ENCODE measurements around the gene EPAS1.
A peak's percentile ranks its signal among the peaks of the same experiment; 100 is the strongest.

EPAS1 gene

DNA sequence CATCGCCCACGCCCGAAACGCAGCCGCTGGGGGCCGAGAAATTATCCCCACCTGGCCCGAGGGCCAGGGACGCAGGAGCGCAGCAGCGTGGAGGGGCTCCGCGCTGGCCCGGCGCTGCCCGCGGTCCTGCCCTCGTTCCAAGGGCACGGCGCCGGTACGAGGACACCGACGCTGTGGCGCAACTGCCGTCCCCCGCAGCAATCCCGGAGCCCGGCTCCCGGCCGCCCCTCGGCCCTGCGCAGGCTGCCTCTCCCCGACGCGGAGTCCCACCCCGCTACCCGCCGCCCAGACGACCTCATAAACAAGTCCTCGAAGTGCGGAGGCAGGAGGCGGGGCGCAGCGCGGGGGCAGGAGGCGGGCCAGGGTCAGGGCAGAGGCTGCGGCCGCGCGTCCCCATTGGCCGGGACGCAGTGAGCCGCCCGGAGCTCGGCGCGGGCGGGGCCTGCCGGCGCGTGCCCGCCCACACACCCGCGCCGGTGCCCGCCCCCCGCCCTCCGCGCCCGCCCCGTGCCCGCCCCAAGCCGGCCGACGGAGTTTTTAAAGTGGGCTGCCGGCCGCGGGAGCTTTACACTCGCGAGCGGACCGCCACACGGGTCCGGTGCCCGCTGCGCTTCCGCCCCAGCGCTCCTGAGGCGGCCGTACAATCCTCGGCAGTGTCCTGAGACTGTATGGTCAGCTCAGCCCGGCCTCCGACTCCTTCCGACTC lies at the start of gene EPAS1:
EPAS1 (plus strand) TSS at position 568 of the 706 bp plus-strand sequence. CDS start 505 bp downstream, outside the sequence.
- DNase-seq (ENCODE audit: low read depth, low spot score), result peak; percentile 85

DNA sequence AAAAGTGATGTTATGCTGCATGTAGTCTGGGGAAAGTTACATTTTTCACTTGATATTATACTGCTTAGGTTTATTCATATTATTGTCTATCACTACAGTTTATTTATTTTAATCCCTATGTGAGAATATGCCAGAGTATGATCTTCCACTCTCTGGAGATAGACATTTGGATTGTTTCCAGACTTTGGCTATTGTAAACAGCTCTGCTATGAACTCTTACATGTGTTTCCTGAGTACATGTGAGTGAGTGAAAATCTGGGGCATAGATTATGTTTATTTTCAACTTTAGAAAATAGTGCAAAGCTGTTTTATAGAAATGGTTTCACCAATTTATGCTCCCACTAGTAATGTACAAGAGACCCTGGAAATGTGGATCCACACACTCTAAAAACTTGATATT lies 49.0 kb upstream of the EPAS1 start:
- DNase-seq (ENCODE audit: low read depth, low spot score), result no peak

DNA sequence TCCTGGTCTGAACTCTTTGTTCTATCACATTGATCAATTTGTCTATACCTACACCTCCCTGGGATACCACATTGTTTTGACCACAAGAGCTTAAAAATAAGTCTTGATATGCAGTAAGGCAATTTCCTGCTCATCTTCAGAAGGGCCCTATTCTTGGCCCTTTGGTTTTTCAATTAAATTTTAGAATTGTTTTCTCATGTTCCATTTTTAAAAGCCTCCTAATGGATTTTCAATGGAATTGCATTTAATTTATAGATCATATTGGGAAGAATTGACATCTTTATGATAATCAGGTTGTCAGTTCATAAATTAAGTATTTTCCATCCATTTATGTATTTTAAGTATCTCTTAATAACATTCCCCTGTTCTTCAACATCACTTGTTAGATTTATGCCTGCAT lies 47.6 kb upstream of the EPAS1 start:
- no peak for DNase-seq (ENCODE audit: low read depth, low spot score)

DNA sequence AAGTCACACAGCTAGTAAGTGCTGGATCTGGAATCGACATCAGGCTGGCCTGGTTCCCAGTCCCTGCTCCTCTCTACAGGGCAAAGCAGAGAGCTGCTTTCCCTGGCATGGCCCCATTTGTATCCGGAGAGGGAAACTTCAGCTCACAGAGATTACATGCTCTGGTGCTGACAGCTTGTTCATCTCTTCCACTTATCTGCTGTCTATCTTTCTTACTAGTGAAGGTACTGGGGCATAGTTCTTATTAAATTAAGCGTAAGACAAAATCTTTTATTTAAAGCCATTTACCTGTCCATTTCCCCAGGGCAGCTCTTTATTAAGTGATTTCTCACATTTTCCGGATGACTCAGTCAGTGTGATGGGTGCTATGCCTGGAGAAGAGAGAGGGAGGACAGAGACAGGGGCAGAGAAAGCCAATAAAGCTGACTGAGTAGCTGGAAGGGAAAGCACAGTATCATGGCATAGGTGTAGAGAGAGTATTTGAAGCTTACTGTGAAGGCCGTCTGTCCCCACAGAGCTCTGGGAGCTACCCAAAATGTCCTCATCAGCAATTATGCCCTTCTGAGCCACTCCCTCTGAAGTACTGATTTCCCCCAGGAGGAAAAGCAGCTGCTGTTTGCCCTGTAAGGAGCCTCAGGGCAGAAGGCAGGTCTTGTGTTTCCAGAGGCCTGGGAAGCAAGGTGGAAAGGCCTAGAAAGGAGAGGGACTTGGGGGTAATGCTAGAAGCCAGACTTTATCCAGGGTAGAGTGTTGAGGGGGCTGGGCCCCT lies 44.1 kb upstream of the EPAS1 start:
- DNase-seq (ENCODE audit: low read depth, low spot score), result peak; percentile 51

DNA sequence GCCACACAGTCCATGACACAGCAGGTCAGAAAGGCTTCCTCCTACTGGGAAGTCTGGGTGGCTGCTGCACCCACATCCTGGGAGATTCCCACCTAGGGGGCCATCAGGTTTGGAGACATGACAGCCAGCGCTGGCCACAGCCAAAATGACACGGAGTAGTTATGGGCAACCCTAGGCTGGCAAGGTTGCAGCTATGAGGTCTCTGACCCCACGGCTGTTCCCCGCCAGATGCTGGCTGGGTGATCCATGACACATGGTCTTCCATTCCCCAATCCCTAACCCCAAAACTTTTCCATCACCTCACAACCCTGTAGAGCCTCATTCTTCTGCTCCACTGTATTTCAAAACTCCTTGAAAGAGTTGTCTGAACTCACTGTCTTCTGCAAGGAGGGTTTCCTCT lies 42.7 kb upstream of the EPAS1 start:
- no peak for DNase-seq (ENCODE audit: low read depth, low spot score)

DNA sequence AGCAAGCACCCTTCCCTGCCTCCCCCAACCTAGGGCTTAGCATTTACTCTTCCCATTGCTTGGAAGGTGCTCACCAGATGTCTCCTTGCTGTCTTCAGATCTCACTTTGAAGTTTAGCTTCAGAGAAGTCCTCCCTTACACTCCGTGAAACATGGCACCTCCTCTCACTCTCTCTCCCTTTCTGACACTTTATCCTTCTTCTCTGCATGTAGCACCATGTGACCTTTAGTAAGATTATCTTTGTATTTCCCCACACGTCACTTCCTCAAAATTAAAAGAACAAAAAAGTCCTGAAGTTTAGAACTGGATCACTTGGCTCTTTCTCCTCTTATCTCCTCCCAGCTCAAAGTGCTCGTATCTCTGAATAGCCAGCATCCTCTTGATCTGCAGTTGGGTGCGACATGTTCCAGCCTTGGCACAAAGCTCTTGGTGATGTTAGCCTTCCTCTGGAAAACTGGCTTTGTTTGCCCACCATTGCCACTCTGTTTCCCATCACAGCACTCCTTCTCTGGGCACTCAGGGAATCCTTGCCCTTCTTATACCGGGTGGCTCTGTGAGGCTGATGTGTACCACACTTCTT lies 40.6 kb upstream of the EPAS1 start:
- no peak for DNase-seq (ENCODE audit: low read depth, low spot score)

DNA sequence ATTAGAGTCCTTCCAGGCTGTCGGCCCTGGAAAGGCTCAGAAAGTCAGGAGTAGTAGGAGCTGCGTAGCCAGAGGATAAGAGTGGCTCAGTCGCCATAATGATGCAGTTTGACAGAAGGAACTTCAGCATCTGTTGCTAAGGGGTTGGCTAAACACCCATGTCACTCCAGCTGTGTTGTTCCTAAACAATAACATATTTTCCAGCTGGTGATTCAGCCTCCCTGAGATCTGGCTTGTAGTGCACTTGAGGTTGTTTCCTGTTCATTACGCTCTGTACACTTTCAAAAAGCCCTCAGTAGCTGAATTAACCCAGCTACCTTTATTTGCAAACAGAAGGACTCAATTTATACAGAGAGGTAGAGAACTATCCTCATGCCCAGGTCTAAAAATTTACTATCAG lies 39.7 kb upstream of the EPAS1 start:
- DNase-seq (ENCODE audit: low read depth, low spot score), result peak; percentile 54

DNA sequence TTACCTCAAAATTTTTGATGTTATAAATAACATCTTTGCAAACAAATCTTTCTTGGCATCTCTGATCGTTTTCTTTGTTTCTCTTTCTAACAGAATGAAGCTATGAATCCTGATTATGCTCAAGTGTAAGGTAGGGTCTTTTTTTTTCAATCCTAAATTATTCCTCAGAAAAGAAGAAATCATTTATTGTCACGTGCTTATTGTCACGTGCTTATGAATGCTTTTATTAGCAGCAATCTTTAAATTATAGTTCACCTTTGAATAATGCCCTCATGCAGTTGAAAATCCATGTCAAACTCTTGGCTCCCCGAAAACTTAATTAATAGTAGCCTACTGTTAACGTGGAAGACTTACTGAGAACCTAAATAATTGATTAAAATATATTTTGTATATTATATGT lies 39.2 kb upstream of the EPAS1 start:
- no peak for DNase-seq (ENCODE audit: low read depth, low spot score)

DNA sequence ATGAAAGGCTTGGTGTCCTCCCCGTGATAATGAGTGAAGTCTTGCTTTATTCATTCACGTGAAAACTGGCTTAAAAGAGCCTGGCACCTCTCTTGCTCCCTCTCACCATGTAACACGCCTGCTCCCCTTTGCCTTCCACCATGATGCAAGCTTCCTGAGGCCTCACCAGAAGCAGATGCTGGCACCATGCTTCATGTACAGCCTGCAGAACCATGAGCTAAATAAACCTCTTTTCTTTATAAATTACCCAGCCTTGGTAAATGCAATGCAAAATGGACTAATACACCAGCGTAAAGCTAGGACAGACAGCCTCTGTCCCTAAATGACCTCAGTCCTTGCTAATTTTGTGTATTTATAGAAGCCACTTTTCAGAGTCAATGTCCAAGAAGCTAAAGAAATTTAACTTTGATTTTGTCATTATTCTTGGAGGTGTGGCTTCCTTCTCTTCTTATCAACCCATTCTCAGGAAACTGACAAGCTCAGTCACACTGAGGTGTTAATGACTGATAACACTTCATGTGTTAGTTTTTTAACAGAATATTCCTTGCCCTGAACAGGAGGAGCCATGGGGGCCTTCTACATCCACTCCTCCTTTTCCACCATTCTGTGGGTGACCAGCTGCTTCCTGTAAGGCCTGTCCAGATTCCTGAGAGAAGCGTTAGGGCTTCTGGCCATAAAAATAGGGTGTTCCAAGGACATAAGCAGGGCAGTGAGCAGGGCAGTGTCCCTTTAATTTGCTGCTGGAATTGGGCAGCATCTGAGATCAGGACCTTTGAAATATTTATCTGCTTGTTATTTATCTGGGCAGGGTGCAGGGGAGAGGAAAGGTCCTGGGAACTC lies 38.0 kb upstream of the EPAS1 start:
- no peak for DNase-seq (ENCODE audit: low read depth, low spot score)

DNA sequence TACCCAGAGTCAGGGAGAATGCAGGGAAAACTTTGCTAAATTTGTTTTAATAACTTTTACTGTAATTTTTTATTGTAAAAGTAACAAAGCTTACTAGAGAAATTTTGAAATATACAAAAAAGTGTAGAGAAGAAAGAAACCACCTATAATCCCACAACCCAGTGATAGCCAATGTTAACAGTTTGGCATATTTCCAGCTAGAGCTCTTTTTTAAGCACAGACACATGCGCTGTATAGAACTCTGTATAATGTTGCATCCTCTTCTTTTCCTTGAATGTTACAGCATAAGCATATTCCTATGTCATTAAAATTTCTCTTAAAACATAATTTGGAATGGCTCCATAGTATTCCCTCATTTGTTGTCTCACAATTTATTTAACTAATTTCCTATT lies 37.4 kb upstream of the EPAS1 start:
- DNase-seq (ENCODE audit: low read depth, low spot score), result no peak

DNA sequence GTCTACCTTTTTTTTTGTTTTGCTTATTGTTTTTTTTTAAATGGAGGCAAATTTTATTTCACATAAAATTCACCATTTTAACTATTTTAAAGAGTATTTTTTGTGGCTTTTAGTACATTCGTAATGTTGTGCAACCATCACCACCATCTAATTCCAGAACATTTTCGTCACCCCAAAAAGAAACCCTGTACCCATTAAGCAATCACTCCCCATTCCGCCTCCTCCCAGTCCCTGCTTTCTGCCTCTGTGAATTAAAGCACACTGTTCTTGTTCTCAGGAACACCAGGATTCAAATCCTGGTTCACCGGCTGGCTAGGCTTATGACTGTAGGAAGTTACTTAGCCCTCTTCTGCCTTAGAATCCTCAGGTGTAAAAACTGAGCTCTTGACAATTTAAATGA lies 36.9 kb upstream of the EPAS1 start:
- DNase-seq (ENCODE audit: low read depth, low spot score), result no peak

DNA sequence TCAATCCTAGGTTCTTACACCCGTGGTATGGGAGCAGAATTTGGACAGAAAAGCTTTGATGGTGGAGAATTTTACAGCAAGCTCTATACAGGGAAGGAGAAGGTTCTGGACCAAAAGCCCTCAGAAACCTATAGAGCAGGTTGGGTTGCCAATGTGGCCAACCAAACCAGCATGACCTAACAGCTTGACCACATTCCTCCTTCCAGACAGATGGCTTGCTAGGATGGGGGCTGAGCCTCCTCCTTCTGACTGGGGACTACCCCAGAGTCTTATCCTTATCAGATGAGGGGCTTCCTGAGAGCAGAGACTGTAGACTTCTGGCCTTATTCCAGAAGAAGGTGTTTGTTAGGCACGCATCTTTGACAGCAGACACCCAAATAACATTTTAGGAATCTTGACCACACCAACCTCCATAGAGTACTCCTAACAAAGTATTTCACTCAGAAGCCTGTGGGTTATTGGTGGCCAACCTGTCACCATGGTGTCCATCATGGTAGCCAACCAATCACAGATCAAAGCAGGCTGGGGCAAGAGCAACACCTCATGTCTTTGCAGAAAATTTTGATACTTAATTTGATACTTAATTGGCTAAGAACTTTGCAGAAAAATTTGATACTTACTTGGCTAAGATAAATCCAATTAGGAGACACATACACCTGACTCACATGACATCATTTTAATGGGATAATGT lies 34.8 kb upstream of the EPAS1 start:
- no peak for DNase-seq (ENCODE audit: low read depth, low spot score)

DNA sequence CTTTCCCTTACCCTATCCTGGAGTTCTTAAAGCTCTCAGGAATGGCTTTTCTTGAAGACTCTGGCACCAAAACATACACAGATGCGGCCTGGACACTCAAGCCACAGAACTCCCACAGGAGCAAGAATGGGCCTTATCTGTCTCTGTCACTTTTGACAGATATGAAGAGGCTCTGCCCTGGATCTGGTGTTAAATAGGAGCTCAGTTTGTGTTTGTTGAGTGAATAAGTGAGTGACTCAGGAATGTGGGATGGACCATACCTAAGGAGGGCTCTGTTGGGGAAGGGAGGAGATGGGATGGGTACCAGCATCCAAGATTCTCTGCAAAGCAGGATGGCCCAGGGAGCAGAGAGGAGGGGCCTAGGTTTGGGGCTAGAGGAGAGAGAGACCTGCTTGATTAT lies 33.9 kb upstream of the EPAS1 start:
- no peak for DNase-seq (ENCODE audit: low read depth, low spot score)

DNA sequence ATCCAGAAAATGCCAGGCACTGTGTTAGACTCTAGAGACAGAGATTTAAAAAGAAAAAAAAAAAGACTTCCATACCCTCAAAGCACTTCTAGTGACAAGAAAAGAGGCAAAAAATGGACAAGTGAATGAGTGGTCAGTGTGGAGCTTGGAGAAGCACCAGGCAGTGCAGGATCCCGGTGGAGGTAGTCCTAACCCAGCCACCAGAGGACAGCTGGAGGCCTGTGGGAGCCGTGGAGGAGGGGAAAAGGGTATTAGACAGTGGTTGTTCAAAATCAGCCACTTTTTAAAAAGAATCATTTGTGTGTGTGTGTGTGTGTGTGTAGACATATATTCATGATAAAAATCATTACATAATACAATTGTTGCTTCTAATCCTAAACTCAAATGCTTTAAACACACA lies 32.8 kb upstream of the EPAS1 start:
- no peak for DNase-seq (ENCODE audit: low read depth, low spot score)

DNA sequence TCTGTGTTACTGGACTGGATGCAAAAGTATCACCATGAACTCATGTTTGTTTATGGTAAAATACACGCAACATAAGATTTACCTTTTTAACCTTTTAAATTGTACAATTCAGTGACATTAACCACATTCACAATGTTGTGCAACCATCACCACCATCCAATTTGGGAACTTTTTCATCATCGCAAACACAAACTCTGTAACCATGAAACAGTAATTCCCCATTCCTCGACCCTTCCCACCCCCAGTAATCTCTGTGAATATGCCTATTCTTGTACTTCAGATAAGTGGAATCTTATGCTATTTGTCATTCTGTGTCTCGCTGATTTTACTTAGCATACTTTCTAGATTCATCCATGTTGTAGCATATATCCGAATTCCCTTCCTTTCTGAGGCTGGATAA lies 31.1 kb upstream of the EPAS1 start:
- no peak for DNase-seq (ENCODE audit: low read depth, low spot score)

DNA sequence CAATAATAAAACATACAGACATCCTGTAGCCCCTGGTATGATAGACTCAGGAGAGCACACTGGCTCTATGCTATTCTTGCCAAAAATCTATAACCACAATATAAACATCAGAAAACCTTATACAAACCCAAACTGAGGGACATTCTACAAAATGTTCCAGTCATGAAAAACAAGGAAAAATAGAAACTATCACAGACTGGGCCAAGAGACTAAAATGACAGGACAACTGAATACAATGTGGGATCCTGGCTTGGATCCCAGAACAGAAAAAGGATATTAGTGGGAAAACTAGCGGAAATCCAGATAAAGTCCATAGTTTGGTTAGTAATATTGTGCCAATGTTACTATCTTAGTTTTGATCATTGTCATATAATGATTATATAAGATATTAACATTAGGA lies 29.6 kb upstream of the EPAS1 start:
- peak; percentile 34 for DNase-seq (ENCODE audit: low read depth, low spot score)

DNA sequence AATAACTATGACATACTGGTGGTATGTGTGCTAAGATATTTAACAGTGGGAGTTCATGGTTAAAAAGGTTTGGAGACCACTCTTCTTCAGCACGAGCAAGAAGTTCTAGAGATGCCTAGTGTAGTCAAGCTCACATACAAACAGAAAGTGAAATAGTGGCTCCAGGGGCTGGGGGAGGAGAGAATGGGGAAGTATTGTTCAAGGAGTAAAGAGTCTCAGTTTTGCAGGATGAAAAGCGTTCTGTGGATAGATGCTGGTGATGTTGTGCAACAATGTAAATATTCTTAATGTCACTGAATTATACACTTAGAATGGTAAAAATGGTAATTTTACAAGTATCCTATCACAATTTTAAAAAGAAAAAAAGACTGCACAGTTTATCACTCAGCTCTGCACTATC lies 29.0 kb upstream of the EPAS1 start:
- no peak for DNase-seq (ENCODE audit: low read depth, low spot score)

DNA sequence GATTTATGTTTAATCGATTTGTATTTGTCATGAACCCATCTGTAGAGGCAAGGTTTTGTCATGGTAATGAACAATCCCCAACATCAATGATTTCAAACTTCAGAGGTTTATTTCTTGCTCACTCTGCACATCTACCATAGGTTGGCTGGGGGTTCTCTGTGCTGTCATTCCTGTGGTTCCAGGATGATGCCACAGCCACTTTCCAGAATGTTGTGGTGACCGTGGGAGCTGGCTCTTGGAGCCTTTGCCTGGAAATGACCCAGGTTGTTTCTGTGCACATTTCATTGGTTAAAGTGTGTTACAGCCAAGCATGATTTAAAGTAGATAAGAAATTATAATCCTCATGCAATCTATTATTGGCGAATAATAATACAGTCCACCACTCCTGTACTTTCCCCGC lies 28.2 kb upstream of the EPAS1 start:
- peak; percentile 93 for DNase-seq (ENCODE audit: low read depth, low spot score)

DNA sequence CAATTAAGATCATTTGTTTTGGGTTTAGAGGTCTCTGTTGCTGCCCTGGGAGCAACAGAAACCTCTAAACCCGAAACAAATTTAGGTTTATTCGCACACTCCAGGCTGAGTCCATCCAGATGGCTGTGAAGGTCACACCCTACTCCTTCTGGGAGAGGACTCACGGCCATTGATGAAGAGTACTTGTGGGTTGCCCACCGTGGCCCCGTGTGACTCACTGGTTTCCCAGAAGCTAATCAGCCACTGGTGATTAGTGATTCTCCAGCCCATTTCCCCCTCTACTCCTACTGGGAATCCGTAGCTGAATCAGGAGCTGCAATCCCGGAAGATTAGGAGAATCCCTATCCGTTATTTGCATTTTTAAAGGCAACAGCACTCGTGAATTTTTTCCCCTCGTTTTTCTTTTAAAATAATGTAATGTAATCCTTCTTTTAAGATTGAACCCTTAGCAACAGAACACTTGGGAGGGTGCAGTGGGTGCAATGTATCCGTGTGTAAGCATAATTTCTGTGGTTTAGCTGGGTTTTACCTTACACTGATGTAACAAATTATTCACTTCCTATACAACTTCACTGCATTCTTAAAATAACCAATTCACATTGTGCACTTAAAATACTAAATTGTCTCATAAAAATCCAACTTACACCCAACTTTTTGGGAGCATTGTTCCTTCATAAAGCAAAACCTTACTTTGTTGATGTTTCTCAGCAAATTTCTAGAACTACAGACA lies 27.5 kb upstream of the EPAS1 start:
- peak; percentile 45 for DNase-seq (ENCODE audit: low read depth, low spot score)

DNA sequence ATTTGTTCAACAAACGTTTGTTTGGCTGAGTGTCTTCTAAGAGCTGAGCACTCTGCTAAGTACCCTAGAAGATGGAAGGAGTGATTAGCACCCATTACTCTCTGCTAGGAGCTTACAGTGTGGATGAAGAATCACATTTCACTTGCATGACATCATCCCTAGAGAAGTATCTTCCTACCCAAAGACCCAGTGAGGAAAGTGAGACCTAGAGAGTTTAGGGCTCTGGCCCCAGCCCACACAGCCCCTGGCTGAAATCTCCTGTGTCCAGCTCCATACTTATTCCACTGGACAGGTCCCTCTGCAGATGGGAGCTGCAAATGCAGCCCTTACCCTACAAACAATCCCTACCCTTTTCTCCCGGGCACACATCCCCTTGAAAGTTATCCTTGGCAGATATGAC lies 26.8 kb upstream of the EPAS1 start:
- peak; percentile 27 for DNase-seq (ENCODE audit: low read depth, low spot score)
